ENCODE measurements around the gene IPP. TPM values are rescaled to one million over a fixed set of nuclear protein-coding genes. Genes with fewer than 3 reads are reported as not detected.

Gene IPP
- total and polyA plus RNA-seq, 2 of the 8 experiments (the other 6 are each of a cell fraction or from before 2014, with no cell fraction given) = 1.4 to 5.6 TPM

GRCh38 chr1:45721207-45721606, 29.2 kb downstream of the IPP start:
- FAIRE-seq (no peak), DNase-seq (ENCODE audit: low read depth in 1 of 2, low spot score in 2 of 2) (no peak)
- TF ChIP-seq HDAC6 (IDR thresholded peaks at IDR 0.05; ENCODE audit: low read depth, low read length) (no peak), RFX5 (IDR thresholded peaks at IDR 0.05; ENCODE audit: borderline replicate concordance, low read depth, low read length) (no peak), NANOG (IDR thresholded peaks at IDR 0.05; ENCODE audit: insufficient read depth, low read depth, low read length, poor library complexity, severe bottlenecking) (no peak), EZH2 (IDR thresholded peaks at IDR 0.05; ENCODE audit: low read depth, low read length, severe bottlenecking) (no peak), GABPA (IDR thresholded peaks at IDR 0.05; ENCODE audit: borderline replicate concordance, insufficient read depth, low read length) (no peak), SIRT6 (IDR thresholded peaks at IDR 0.05; ENCODE audit: low read length) (no peak), MAX (IDR thresholded peaks at IDR 0.05) (no peak), TEAD4 (IDR thresholded peaks at IDR 0.05; ENCODE audit: low read depth, low read length) (no peak), TAF1 (IDR thresholded peaks at IDR 0.05; ENCODE audit: low read depth, low read length) (no peak), HDAC2 (IDR thresholded peaks at IDR 0.05; ENCODE audit: borderline replicate concordance in 1 of 2, low read depth in 2 of 2, low read length in 2 of 2) (no peak), RXRA (IDR thresholded peaks at IDR 0.05; ENCODE audit: insufficient read depth, low read depth, low read length) (no peak), POLR2A (IDR thresholded peaks at IDR 0.05; ENCODE audit: control extremely low read depth in 1 of 2, low read depth in 2 of 2, low read length in 2 of 2) (no peak)
- no peak overlapping the region for H3K56ac ChIP-seq (replicated peaks; ENCODE audit: insufficient read length, low read depth, low read length)
- no peak overlapping the region for H2BK5ac ChIP-seq (ENCODE audit: low read depth, low read length)
- H4K91ac ChIP-seq (replicated peaks; ENCODE audit: insufficient read length, low read length) = no peak overlapping the region
- no peak overlapping the region for H3K18ac ChIP-seq (ENCODE audit: extremely low read depth, low read length)
- no peak overlapping the region for H3K4me3 ChIP-seq (ENCODE audit: extremely low read depth in 1 of 4, insufficient read depth in 2 of 4, low read depth in 3 of 4, low read length in 4 of 4)
- no peak overlapping the region for H3K4me2 ChIP-seq (ENCODE audit: insufficient read depth in 1 of 2, low read depth in 2 of 2, low read length in 2 of 2)
- H4K20me1 ChIP-seq (replicated peaks in 1 of 2; ENCODE audit: control insufficient read depth in 1 of 2, insufficient read depth in 2 of 2, low read length in 2 of 2) = no peaks in the 10 kb centered on the region
- no peak overlapping the region for H2BK120ac ChIP-seq (replicated peaks; ENCODE audit: low read depth, low read length)
- no peaks in the 10 kb centered on the region for H3K36me3 ChIP-seq (ENCODE audit: control insufficient read depth in 2 of 4, insufficient read depth in 4 of 4, low read length in 3 of 4)
- no peak overlapping the region for H2AK5ac ChIP-seq (ENCODE audit: low read depth, low read length)
- H3K23me2 ChIP-seq (ENCODE audit: low read depth, low read length) = no peaks in the 10 kb centered on the region
- H2AFZ ChIP-seq (ENCODE audit: low read length) = no peak overlapping the region
- ChIA-PET CTCF (ENCODE audit: partially characterized antibody) (interaction anchor here (1.0 kb wide), 1 partner anchor 48 kb away, joined by 3 read pairs; no protein-coding TSS in a partner anchor), POLR2A (ENCODE audit: partially characterized antibody) (no interaction called here)
- no peak overlapping the region for H2BK15ac ChIP-seq (ENCODE audit: low read length)
- H2BK12ac ChIP-seq (ENCODE audit: low read depth, low read length) = no peak overlapping the region
- no peak overlapping the region for H3K27ac ChIP-seq (ENCODE audit: low read depth, low read length)
- peaks cover 0 to 3% of the 10 kb centered on the region in 2 experiments; a peak in 1 of 4 replicates for H3K9me3 ChIP-seq (ENCODE audit: insufficient read depth in 2 of 2, low read depth in 1 of 2, low read length in 1 of 2)
- H3K23ac ChIP-seq (ENCODE audit: insufficient read length) = no peak overlapping the region
- H4K8ac ChIP-seq (ENCODE audit: extremely low read depth, insufficient read depth, low read length) = no peak overlapping the region
- no peaks in the 10 kb centered on the region for H3K4me1 ChIP-seq (replicated peaks in 1 of 4; ENCODE audit: control insufficient read depth in 3 of 4, insufficient read depth in 4 of 4, low read length in 3 of 4)
- no peak overlapping the region for H2BK20ac ChIP-seq (ENCODE audit: low read length)
- 94% methylated on average over 1 of the region's 1 CpG; no CpG with 5 or more reads in 1 of the 2 experiments for WGBS, 2 experiments (ENCODE audit: extremely low coverage in 1 of 2, insufficient coverage in 1 of 2, insufficient read length in 1 of 2, insufficient replicate concordance in 2 of 2, low coverage in 1 of 2, low lambda C conversion rate in 2 of 2, missing lambda C conversion rate in 1 of 2)
- H3K27me3 ChIP-seq (replicated peaks in 1 of 4; ENCODE audit: control insufficient read depth in 3 of 4, extremely low read depth in 1 of 4, insufficient read depth in 3 of 4, low read length in 3 of 4) = no peaks in the 10 kb centered on the region
- no peaks in the 10 kb centered on the region for H3K79me1 ChIP-seq (ENCODE audit: low read depth, low read length)
- H4K5ac ChIP-seq (ENCODE audit: insufficient read length, low read depth, low read length) = no peak overlapping the region
- no peaks in the 10 kb centered on the region for H3K79me2 ChIP-seq (ENCODE audit: control insufficient read depth in 1 of 2, insufficient read depth in 2 of 2, low read length in 2 of 2)
- no peak overlapping the region for H3K9ac ChIP-seq (replicated peaks in 1 of 4; ENCODE audit: extremely low read depth in 1 of 4, low read depth in 3 of 4, low read length in 3 of 4)
- H3K4ac ChIP-seq (replicated peaks; ENCODE audit: insufficient read length, low read depth, low read length) = no peak overlapping the region
- no peak overlapping the region for H3K14ac ChIP-seq (ENCODE audit: insufficient read length)
